Endothelial cell (in vitro differentiated cells): ENCODE measurements around the gene SMYD1. TPM values are rescaled to one million over a fixed set of nuclear protein-coding genes. Genes with fewer than 3 reads are reported as not detected.

ENCODE experiments used
- DNase-seq: peaks from one replicate; pipeline ENCODE4 v3.0.0; 2021; ENCODE audit warnings: low spot score
- H3K27ac Mint-ChIP-seq: one replicate; pipeline ENCODE4 v1.8.0; 2021; ENCODE audit warnings: mixed read lengths, inconsistent platforms; ENCODE audit not compliant: unreplicated experiment
- H3K27me3 Mint-ChIP-seq: one replicate; pipeline ENCODE4 v1.8.0; 2021; ENCODE audit warnings: mild to moderate bottlenecking, moderate library complexity, mixed read lengths, inconsistent platforms; ENCODE audit not compliant: unreplicated experiment
- H3K36me3 Mint-ChIP-seq: one replicate; pipeline ENCODE4 v1.8.0; 2021; ENCODE audit warnings: mild to moderate bottlenecking, low read depth, mixed read lengths, inconsistent platforms; ENCODE audit not compliant: unreplicated experiment
- H3K4me1 Mint-ChIP-seq: one replicate; pipeline ENCODE4 v1.8.0; 2021; ENCODE audit warnings: mild to moderate bottlenecking, mixed read lengths, inconsistent platforms; ENCODE audit not compliant: unreplicated experiment
- H3K4me3 Mint-ChIP-seq: one replicate; pipeline ENCODE4 v1.8.0; 2021; ENCODE audit warnings: mild to moderate bottlenecking, mixed read lengths, inconsistent platforms; ENCODE audit not compliant: unreplicated experiment
- H3K9me3 Mint-ChIP-seq: one replicate; pipeline ENCODE4 v1.8.0; 2021; ENCODE audit warnings: mixed read lengths, inconsistent platforms; ENCODE audit not compliant: unreplicated experiment
- total RNA-seq: library from RNA; stranded (reverse); fragmentation: NEBNext Ultra II Directional; extraction: Animal tissue kit (Norgen Biotek cat#: 25700); gene quantifications from one replicate; pipeline ENCODE4 v1.2.1, GENCODE V29; 2021; ENCODE audit not compliant: unreplicated experiment
- TF ChIP-seq, protein P1 (sequence below): fragments of 200-600 bp; sonication (generic); IDR thresholded peaks from one replicate; pipeline ENCODE4 v1.5.0; 2021; ENCODE audit warnings: antibody characterized with exemption; ENCODE audit not compliant: unreplicated experiment

SMYD1 gene
- total RNA-seq, 1 donor from 2014 or later, result not detected

DNA sequence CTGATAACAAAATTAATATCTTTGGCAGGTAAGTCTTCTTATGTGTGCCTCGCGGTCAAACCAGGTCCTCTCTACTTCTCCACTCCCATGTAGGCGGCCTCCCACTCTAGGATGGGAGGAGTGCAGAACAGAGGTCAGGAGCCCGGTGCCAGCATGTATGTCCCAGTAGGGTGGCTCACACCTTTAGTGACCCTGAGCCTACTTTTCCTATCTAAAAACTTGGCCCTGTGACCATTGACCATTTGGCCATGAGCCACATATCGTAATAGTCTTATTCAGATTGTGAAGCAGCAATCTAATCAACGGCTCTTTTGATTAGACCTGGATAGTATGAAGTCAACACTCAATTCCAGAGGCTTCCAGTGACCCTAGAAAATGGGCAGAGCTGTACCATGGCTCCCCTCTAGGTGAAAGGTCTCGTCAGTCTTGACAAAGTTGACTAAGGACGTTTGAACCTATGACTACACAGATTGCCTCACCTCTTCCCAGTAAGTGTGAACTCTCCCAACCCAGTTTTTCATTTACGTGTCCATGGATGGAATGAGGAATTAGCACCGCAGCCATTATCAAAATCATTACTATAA lies 77.4 kb downstream of the SMYD1 start:
- DNase-seq, result no peak
- TF ChIP-seq, protein P1, sequence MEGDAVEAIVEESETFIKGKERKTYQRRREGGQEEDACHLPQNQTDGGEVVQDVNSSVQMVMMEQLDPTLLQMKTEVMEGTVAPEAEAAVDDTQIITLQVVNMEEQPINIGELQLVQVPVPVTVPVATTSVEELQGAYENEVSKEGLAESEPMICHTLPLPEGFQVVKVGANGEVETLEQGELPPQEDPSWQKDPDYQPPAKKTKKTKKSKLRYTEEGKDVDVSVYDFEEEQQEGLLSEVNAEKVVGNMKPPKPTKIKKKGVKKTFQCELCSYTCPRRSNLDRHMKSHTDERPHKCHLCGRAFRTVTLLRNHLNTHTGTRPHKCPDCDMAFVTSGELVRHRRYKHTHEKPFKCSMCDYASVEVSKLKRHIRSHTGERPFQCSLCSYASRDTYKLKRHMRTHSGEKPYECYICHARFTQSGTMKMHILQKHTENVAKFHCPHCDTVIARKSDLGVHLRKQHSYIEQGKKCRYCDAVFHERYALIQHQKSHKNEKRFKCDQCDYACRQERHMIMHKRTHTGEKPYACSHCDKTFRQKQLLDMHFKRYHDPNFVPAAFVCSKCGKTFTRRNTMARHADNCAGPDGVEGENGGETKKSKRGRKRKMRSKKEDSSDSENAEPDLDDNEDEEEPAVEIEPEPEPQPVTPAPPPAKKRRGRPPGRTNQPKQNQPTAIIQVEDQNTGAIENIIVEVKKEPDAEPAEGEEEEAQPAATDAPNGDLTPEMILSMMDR, result no peak
- no peaks in the 10 kb centered on the region for H3K4me1 Mint-ChIP-seq
- no peaks in the 10 kb centered on the region for H3K9me3 Mint-ChIP-seq
- H3K27ac Mint-ChIP-seq, result no peak overlapping the region
- H3K4me3 Mint-ChIP-seq, result no peak overlapping the region
- H3K36me3 Mint-ChIP-seq, result no peaks in the 10 kb centered on the region
- peaks cover 2% of the 10 kb centered on the region for H3K27me3 Mint-ChIP-seq

DNA sequence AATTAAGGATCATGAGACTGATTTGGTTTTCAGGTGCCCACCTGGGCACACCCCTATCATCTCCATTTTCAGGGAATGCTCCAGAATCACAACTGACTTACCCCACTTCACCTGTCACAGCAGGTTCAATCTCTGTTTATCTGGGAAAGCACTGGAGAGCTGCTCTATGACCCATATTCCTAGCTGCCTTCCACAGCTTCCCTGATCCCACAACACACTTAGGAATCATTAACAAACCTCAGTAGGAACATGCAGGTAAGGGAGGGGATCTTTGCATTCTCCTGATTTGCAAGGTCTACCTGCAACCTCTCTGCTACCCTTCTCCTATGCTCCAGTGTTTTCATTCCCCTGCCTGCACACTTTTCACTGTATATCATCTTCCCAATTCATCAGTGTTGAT lies 79.0 kb downstream of the SMYD1 start:
- Mint-ChIP-seq H3K27me3 (peaks cover 2% of the 10 kb centered on the region), H3K9me3 (no peaks in the 10 kb centered on the region), H3K4me1 (no peaks in the 10 kb centered on the region), H3K27ac (no peak overlapping the region), H3K4me3 (no peak overlapping the region), H3K36me3 (no peaks in the 10 kb centered on the region)
- TF ChIP-seq, protein P1, result no peak
- no peak for DNase-seq

DNA sequence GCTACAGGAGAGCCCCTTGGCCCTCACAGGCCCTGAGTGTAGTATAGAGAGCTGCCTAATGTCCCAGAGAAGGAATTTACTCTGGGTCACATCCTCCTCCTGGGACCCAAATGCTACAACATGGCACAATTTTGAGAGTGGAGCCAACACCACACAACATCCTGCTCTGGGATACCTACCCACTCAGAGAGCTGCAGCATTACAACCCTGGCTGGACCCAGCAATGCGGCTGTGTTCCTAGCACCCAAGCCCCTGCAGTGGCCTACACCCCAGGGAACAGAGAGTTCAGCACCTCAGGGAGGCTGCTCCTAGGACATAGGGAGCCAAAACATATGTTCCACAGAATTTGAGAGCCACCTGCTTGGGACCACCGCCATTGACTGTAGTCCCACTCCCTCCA lies 79.5 kb downstream of the SMYD1 start:
- Mint-ChIP-seq H3K27me3 (peaks cover 2% of the 10 kb centered on the region), H3K27ac (no peak overlapping the region)
- TF ChIP-seq, protein P1, result no peak

DNA sequence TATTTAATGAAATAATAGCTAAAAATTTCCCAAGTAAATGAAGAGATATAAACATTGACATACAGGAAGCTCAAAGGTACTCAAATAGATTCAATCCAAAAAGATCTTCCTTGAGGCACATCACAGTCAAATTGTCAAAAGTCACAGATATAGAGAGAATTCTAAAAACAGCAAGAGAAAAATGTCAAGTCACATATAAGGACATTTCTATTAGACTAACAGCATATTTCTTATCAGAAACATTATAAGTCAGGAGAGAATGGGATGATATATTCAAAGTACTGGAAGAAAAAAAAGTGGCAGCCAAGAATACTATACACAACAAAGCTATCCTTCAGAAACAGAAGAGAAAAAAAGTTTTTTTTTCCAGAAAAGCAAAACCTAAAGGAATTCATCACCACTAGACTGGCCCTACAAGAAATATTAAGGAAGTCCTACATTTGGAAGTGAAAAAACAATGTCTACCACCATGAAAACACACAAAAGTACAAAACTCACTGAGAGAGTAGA lies 81.4 kb downstream of the SMYD1 start:
- TF ChIP-seq, protein P1, result no peak
- H3K9me3 Mint-ChIP-seq, result no peaks in the 10 kb centered on the region
- no peak overlapping the region for H3K4me3 Mint-ChIP-seq
- H3K4me1 Mint-ChIP-seq, result no peaks in the 10 kb centered on the region
- H3K27me3 Mint-ChIP-seq, result no peaks in the 10 kb centered on the region
- no peak for DNase-seq
- H3K27ac Mint-ChIP-seq, result no peak overlapping the region
- H3K36me3 Mint-ChIP-seq, result no peaks in the 10 kb centered on the region

More for the DNA sequence above, 79.5 kb downstream of the SMYD1 start:
- H3K9me3 Mint-ChIP-seq, result no peaks in the 10 kb centered on the region
- no peaks in the 10 kb centered on the region for H3K4me1 Mint-ChIP-seq
- no peaks in the 10 kb centered on the region for H3K36me3 Mint-ChIP-seq
- no peak overlapping the region for H3K4me3 Mint-ChIP-seq
- DNase-seq, result no peak

DNA sequence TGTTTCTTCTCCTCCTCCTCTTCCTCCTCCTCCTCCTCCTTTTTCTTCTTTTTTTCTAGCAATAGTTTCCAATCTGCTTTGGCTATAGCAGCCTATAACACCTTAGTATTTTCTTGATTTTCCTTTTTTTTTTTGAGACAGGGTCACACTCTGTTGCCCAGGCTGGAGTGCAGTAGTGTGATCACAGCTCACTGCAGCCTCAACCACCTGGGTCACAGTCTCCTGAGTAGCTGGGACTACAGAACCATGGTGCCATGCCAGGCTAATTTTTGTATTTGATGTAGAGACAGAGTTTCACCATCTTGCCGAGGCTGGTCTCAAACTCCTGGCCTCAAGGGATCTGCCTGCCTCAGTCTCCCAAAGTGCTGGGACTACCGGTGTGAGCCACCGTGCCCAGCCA lies 91.9 kb downstream of the SMYD1 start:
- Mint-ChIP-seq H3K27ac (no peak overlapping the region), H3K9me3 (no peaks in the 10 kb centered on the region), H3K36me3 (no peaks in the 10 kb centered on the region), H3K4me3 (no peak overlapping the region), H3K27me3 (peaks cover 3% of the 10 kb centered on the region), H3K4me1 (peaks cover 12% of the 10 kb centered on the region)
- TF ChIP-seq, protein P1, result no peak
- DNase-seq, result no peak
